NCI-H526 (cell line): Measurements from ENCODE around the gene CDC42EP4.
A peak's percentile ranks its signal among the peaks of the same experiment; 100 is the strongest.
"Not testable (repeated sequence)": the region's sequence is repeated elsewhere in the genome, so short reads cannot be mapped to it uniquely, and the experiment has no call there.

Experiments
- DNase-seq, 2 experiments: peaks; one replicate each; lab custom pipeline; 2025; lab: John Stamatoyannopoulos, UW

CDC42EP4 gene

GRCh38 chr17:73343168-73343634 lies 31.4 kb upstream of the CDC42EP4 start:
- DNase-seq: peak in 1 of 2 experiments; percentile 17

GRCh38 chr17:73342541-73343167 lies 30.9 kb upstream of the CDC42EP4 start:
- no peak for DNase-seq

- no peak for DNase-seq
These were observed 30.3 kb upstream of the CDC42EP4 start for GRCh38 chr17:73342050-73342522.

- DNase-seq: no peak
These were observed 29.7 kb upstream of the CDC42EP4 start for GRCh38 chr17:73341350-73342049.

GRCh38 chr17:73340093-73340596 lies 28.3 kb upstream of the CDC42EP4 start:
- no peak for DNase-seq

- DNase-seq: no peak
These were observed 26.9 kb upstream of the CDC42EP4 start for GRCh38 chr17:73338566-73339197.

- no peak for DNase-seq
These were observed 26.3 kb upstream of the CDC42EP4 start for GRCh38 chr17:73338050-73338521.

- DNase-seq: no peak
These were observed 25.5 kb upstream of the CDC42EP4 start for GRCh38 chr17:73337330-73337710.

GRCh38 chr17:73336408-73337329 lies 24.9 kb upstream of the CDC42EP4 start:
- DNase-seq: no peak

- DNase-seq: peak; percentile 60 to 74
These were observed 24.0 kb upstream of the CDC42EP4 start for GRCh38 chr17:73335591-73336407.

- DNase-seq: peak in 1 of 2 experiments; percentile 52
These were observed 23.1 kb upstream of the CDC42EP4 start for GRCh38 chr17:73334771-73335513.

GRCh38 chr17:73333445-73333844 lies 21.6 kb upstream of the CDC42EP4 start:
- not testable (repeated sequence) for DNase-seq

GRCh38 chr17:73331060-73331459 lies 19.3 kb upstream of the CDC42EP4 start:
- no peak for DNase-seq

GRCh38 chr17:73327676-73328075 lies 15.9 kb upstream of the CDC42EP4 start:
- DNase-seq: no peak

GRCh38 chr17:73325527-73325842 lies 13.7 kb upstream of the CDC42EP4 start:
- DNase-seq: no peak

GRCh38 chr17:73324711-73325526 lies 13.1 kb upstream of the CDC42EP4 start:
- DNase-seq: no peak

- DNase-seq: no peak
These were observed 12.3 kb upstream of the CDC42EP4 start for GRCh38 chr17:73324160-73324475.

- no peak for DNase-seq
These were observed 11.8 kb upstream of the CDC42EP4 start for GRCh38 chr17:73323409-73324159.
